SK-N-SH treated with all-trans-retinoic acid at 6 μM for 48 hours (cell line): ENCODE measurements around the gene BCAS2.

Source experiments
- ATAC-seq: fragments of 200-7000 bp; cut with Tn5 transposase; 3 replicates; pipeline ENCODE4 v1.9.1; 2020; ENCODE audit warnings: mild to moderate bottlenecking, moderate library complexity
- ARNTL ChIP-seq: fragments of 450-650 bp; formaldehyde crosslinking; IDR thresholded peaks from 2 replicates; pipeline ENCODE4 v1.5.0; 2020; ENCODE audit warnings: low read depth, mild to moderate bottlenecking, moderate library complexity, borderline replicate concordance
- BACH2 ChIP-seq: fragments of 250-450 bp; sonication (Bioruptor Pico); IDR thresholded peaks from 2 replicates; pipeline ENCODE4 v1.9.0; 2021; ENCODE audit warnings: mild to moderate bottlenecking, borderline replicate concordance
- CSDC2 ChIP-seq: fragments of 250-450 bp; sonication (Bioruptor Pico); IDR thresholded peaks from 2 replicates; pipeline ENCODE4 v1.5.0; 2020; ENCODE audit warnings: mild to moderate bottlenecking, moderate library complexity
- ESRRG ChIP-seq: fragments of 250-450 bp; sonication (Bioruptor Pico); IDR thresholded peaks from 2 replicates; pipeline ENCODE4 v1.6.1; 2021; ENCODE audit warnings: mild to moderate bottlenecking
- GLIS3 ChIP-seq: fragments of 250-450 bp; sonication (Bioruptor Pico); IDR thresholded peaks from 2 replicates; pipeline ENCODE4 v1.5.0; 2020; ENCODE audit warnings: mild to moderate bottlenecking, moderate library complexity
- ISL1 ChIP-seq: fragments of 250-450 bp; sonication (Bioruptor Pico); IDR thresholded peaks from 2 replicates; pipeline ENCODE4 v2.1.2; 2022; ENCODE audit warnings: mild to moderate bottlenecking, moderate library complexity
- OSR1 ChIP-seq: fragments of 250-450 bp; sonication (Bioruptor Pico); IDR thresholded peaks from 2 replicates; pipeline ENCODE4 v1.8.0; 2022; ENCODE audit warnings: moderate library complexity, mild to moderate bottlenecking, inconsistent platforms
- PPARA ChIP-seq: fragments of 250-450 bp; sonication (Bioruptor Pico); IDR thresholded peaks from 2 replicates; pipeline ENCODE4 v1.5.0; 2020; ENCODE audit warnings: mild to moderate bottlenecking, borderline replicate concordance
- RARB ChIP-seq: fragments of 250-450 bp; sonication (Bioruptor Pico); IDR thresholded peaks from 2 replicates; pipeline ENCODE4 v1.8.0; 2021; ENCODE audit warnings: mild to moderate bottlenecking, moderate library complexity
- SNAI2 ChIP-seq: fragments of 250-450 bp; sonication (Bioruptor Pico); IDR thresholded peaks from 2 replicates; pipeline ENCODE4 v1.5.0; 2020; ENCODE audit warnings: mild to moderate bottlenecking, moderate library complexity
- TCF4 ChIP-seq: fragments of 250-450 bp; sonication (Bioruptor Pico); IDR thresholded peaks from 2 replicates; pipeline ENCODE4 v1.8.0; 2021; ENCODE audit warnings: mild to moderate bottlenecking, moderate library complexity, borderline replicate concordance
- TOX ChIP-seq: fragments of 250-450 bp; sonication (Bioruptor Pico); IDR thresholded peaks from 2 replicates; pipeline ENCODE4 v1.8.0; 2021; ENCODE audit warnings: mild to moderate bottlenecking, moderate library complexity, borderline replicate concordance
- ZC3H10 ChIP-seq: fragments of 250-450 bp; sonication (Bioruptor Pico); IDR thresholded peaks from 2 replicates; pipeline ENCODE4 v1.5.1; 2021; ENCODE audit warnings: mild to moderate bottlenecking, moderate library complexity
- ZFP3 ChIP-seq: fragments of 250-450 bp; sonication (Bioruptor Pico); IDR thresholded peaks from 2 replicates; pipeline ENCODE4 v1.5.0; 2020; ENCODE audit warnings: mild to moderate bottlenecking, moderate library complexity
- ZFP30 ChIP-seq: fragments of 450-650 bp; formaldehyde crosslinking; IDR thresholded peaks from 2 replicates; pipeline ENCODE4 v1.5.0; 2022; ENCODE audit warnings: mild to moderate bottlenecking, moderate library complexity
- ZNF565 ChIP-seq: fragments of 450-650 bp; formaldehyde crosslinking; conservative IDR thresholded peaks from 2 replicates; pipeline ENCODE4 v1.5.0; 2020; ENCODE audit warnings: low read depth, mild to moderate bottlenecking, moderate library complexity
- ZNF70 ChIP-seq: fragments of 450-650 bp; formaldehyde crosslinking; IDR thresholded peaks from 2 replicates; pipeline ENCODE4 v1.5.0; 2020; ENCODE audit warnings: mild to moderate bottlenecking, moderate library complexity
- ZNF8 ChIP-seq: fragments of 450-650 bp; formaldehyde crosslinking; IDR thresholded peaks from 2 replicates; pipeline ENCODE4 v1.5.0; 2020; ENCODE audit warnings: mild to moderate bottlenecking, moderate library complexity
- TF ChIP-seq, protein P1 (sequence below): fragments of 250-450 bp; sonication (Bioruptor Pico); IDR thresholded peaks from 2 replicates; pipeline ENCODE4 v1.8.0; 2021; ENCODE audit warnings: low read depth, mild to moderate bottlenecking, moderate library complexity, borderline replicate concordance
- TF ChIP-seq, protein P2 (sequence below): fragments of 250-450 bp; sonication (Bioruptor Pico); IDR thresholded peaks from 2 replicates; pipeline ENCODE4 v1.5.0; 2020; ENCODE audit warnings: mild to moderate bottlenecking, moderate library complexity
- TF ChIP-seq, protein P3 (sequence below): fragments of 250-450 bp; sonication (Bioruptor Pico); IDR thresholded peaks from 2 replicates; pipeline ENCODE4 v1.5.1; 2020; ENCODE audit warnings: low read depth, mild to moderate bottlenecking, moderate library complexity
- TF ChIP-seq, protein P4 (sequence below): fragments of 250-450 bp; sonication (Bioruptor Pico); IDR thresholded peaks from 2 replicates; pipeline ENCODE4 v1.8.0; 2020; ENCODE audit warnings: mild to moderate bottlenecking, moderate library complexity, borderline replicate concordance

Gene BCAS2

DNA sequence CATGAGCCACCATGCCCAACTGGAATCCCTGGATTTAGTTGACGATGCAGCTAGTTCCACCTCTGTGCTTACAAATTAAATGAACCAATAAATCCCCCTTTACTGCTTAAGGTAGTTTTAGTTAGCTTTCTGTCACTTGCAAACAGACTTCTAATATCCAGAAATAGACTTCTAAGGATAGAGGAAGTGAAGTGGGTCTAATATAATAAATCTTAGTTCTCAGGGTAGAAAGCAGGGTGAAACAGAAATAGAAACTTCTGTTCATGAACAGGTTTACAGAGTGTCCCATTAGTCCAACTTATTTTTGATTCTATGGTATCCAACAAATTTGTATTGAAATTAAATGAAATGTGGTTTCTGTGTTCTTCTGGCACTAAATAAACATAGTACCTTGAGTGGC is 20.1 kb downstream of the BCAS2 start:
- TF ChIP-seq, protein P1, sequence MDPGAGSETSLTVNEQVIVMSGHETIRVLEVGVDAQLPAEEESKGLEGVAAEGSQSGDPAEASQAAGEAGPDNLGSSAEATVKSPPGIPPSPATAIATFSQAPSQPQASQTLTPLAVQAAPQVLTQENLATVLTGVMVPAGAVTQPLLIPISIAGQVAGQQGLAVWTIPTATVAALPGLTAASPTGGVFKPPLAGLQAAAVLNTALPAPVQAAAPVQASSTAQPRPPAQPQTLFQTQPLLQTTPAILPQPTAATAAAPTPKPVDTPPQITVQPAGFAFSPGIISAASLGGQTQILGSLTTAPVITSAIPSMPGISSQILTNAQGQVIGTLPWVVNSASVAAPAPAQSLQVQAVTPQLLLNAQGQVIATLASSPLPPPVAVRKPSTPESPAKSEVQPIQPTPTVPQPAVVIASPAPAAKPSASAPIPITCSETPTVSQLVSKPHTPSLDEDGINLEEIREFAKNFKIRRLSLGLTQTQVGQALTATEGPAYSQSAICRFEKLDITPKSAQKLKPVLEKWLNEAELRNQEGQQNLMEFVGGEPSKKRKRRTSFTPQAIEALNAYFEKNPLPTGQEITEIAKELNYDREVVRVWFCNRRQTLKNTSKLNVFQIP, result no peak
- TF ChIP-seq ARNTL, result no peak
- no peak for ATAC-seq

DNA sequence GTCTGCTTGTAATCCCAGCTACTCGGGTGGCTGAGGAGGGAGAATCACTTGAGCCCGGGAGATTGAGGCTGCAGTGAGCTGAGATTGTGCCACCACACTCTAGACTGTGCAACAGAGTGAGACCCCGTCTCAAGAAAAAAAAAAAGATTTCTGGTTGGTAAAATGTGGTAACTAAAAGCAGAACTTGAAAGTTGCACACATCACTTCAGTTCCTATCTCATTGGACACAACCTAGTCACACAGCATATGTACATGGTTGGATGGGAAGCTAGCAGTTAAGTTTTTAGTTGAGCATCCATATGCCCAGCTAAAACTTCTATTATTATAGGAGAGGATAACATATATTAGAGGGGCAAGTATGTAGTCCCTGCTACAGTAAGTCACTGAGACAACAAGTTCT is 22.1 kb downstream of the BCAS2 start:
- no peak for TF ChIP-seq ESRRG
- no peak for TF ChIP-seq PPARA
- TF ChIP-seq GLIS3, result no peak
- no peak for ATAC-seq

DNA sequence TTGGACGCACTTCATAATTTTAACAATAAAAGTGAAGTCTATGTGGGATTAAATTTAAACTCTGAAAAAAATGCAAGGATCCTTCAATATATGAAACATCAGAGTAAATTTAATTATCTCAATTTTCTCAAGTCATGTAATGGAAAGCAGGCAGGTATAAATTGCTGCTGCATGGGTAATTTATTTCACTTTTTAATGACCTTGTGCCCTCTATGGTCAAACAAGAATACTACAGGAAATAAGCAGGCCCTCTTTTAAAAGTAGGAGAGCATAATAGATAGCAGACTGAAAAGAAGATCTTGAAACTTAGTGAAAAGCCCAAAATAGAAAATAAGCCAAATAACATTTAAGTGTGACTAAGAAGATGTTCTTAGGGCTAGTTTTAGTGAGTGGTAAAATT is 22.9 kb downstream of the BCAS2 start:
- ATAC-seq, result peak; percentile 76
- no peak for TF ChIP-seq SNAI2 (CRISPR knock-in tag)
- TF ChIP-seq ZNF565 (CRISPR knock-in tag), result no peak
- TF ChIP-seq ARNTL, result no peak
- TF ChIP-seq ZFP30 (CRISPR knock-in tag), result no peak
- no peak for TF ChIP-seq PPARA
- no peak for TF ChIP-seq TCF4 (CRISPR knock-in tag)
- TF ChIP-seq, protein P2, sequence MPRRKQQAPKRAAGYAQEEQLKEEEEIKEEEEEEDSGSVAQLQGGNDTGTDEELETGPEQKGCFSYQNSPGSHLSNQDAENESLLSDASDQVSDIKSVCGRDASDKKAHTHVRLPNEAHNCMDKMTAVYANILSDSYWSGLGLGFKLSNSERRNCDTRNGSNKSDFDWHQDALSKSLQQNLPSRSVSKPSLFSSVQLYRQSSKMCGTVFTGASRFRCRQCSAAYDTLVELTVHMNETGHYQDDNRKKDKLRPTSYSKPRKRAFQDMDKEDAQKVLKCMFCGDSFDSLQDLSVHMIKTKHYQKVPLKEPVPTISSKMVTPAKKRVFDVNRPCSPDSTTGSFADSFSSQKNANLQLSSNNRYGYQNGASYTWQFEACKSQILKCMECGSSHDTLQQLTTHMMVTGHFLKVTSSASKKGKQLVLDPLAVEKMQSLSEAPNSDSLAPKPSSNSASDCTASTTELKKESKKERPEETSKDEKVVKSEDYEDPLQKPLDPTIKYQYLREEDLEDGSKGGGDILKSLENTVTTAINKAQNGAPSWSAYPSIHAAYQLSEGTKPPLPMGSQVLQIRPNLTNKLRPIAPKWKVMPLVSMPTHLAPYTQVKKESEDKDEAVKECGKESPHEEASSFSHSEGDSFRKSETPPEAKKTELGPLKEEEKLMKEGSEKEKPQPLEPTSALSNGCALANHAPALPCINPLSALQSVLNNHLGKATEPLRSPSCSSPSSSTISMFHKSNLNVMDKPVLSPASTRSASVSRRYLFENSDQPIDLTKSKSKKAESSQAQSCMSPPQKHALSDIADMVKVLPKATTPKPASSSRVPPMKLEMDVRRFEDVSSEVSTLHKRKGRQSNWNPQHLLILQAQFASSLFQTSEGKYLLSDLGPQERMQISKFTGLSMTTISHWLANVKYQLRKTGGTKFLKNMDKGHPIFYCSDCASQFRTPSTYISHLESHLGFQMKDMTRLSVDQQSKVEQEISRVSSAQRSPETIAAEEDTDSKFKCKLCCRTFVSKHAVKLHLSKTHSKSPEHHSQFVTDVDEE (CRISPR knock-in tag), result no peak
- no peak for TF ChIP-seq ZFP3 (CRISPR knock-in tag)
- no peak for TF ChIP-seq TOX (CRISPR knock-in tag)
- TF ChIP-seq BACH2 (CRISPR knock-in tag), result no peak
- TF ChIP-seq ZNF8 (CRISPR knock-in tag), result no peak
- TF ChIP-seq ISL1 (CRISPR knock-in tag), result no peak

DNA sequence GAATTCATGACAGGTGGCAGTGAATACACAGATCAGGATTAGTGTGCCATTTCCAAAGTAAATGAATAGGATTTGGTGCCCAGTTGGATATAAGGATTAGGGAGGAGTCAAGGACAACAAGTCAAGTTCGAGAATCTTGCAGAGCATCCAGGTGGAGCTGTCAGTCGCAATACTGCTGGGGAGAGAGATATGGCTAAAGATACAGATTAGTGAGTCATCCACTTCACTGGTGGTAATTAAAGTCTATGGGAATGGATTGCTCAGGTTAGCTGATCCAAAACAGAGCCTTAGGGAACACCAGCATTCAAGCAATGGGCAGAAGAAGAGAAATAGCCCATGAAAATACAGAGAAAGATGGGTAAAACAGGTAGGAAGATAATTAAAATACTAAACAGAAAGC is 26.8 kb downstream of the BCAS2 start:
- ATAC-seq, result no peak
- TF ChIP-seq TOX (CRISPR knock-in tag) (no peak), BACH2 (CRISPR knock-in tag) (no peak), GLIS3 (no peak), RARB (CRISPR knock-in tag) (no peak), CSDC2 (CRISPR knock-in tag) (no peak), ZNF8 (CRISPR knock-in tag) (no peak), SNAI2 (CRISPR knock-in tag) (no peak), TCF4 (CRISPR knock-in tag) (no peak), OSR1 (CRISPR knock-in tag) (no peak), ZNF565 (CRISPR knock-in tag) (no peak), ARNTL (no peak), PPARA (no peak), ZC3H10 (no peak), ZNF70 (CRISPR knock-in tag) (no peak)
- TF ChIP-seq, protein P3, sequence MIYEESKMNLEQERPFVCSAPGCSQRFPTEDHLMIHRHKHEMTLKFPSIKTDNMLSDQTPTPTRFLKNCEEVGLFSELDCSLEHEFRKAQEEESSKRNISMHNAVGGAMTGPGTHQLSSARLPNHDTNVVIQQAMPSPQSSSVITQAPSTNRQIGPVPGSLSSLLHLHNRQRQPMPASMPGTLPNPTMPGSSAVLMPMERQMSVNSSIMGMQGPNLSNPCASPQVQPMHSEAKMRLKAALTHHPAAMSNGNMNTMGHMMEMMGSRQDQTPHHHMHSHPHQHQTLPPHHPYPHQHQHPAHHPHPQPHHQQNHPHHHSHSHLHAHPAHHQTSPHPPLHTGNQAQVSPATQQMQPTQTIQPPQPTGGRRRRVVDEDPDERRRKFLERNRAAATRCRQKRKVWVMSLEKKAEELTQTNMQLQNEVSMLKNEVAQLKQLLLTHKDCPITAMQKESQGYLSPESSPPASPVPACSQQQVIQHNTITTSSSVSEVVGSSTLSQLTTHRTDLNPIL, result no peak
- TF ChIP-seq, protein P4, sequence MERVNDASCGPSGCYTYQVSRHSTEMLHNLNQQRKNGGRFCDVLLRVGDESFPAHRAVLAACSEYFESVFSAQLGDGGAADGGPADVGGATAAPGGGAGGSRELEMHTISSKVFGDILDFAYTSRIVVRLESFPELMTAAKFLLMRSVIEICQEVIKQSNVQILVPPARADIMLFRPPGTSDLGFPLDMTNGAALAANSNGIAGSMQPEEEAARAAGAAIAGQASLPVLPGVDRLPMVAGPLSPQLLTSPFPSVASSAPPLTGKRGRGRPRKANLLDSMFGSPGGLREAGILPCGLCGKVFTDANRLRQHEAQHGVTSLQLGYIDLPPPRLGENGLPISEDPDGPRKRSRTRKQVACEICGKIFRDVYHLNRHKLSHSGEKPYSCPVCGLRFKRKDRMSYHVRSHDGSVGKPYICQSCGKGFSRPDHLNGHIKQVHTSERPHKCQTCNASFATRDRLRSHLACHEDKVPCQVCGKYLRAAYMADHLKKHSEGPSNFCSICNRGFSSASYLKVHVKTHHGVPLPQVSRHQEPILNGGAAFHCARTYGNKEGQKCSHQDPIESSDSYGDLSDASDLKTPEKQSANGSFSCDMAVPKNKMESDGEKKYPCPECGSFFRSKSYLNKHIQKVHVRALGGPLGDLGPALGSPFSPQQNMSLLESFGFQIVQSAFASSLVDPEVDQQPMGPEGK, result no peak
- TF ChIP-seq, protein P1, result no peak
